Nephron (organoid): ENCODE results near the gene SCMH1.
"Not testable (repeated sequence)": the region's sequence is repeated elsewhere in the genome, so short reads cannot be mapped to it uniquely, and the experiment has no call there.

Experiments
- H3K27ac Mint-ChIP-seq, 3 experiments: 2 replicates each; pipeline ENCODE4 v1.8.0; 2020; ENCODE audit warnings: mixed read lengths in 3 of 3, mild to moderate bottlenecking in 2 of 3, moderate library complexity in 1 of 3
- H3K27me3 Mint-ChIP-seq: 2 replicates; pipeline ENCODE4 v1.8.0; 2021; ENCODE audit warnings: low read depth, mild to moderate bottlenecking, moderate library complexity, mixed read lengths
- H3K36me3 Mint-ChIP-seq: 2 replicates; pipeline ENCODE4 v1.8.0; 2020; ENCODE audit warnings: low read depth, mixed read lengths
- H3K4me1 Mint-ChIP-seq: 2 replicates; pipeline ENCODE4 v1.8.0; 2020; ENCODE audit warnings: mixed read lengths
- H3K4me3 Mint-ChIP-seq, 3 experiments: 2 replicates each; pipeline ENCODE4 v1.8.0; 2020; ENCODE audit warnings: mild to moderate bottlenecking in 3 of 3, mixed read lengths in 3 of 3, moderate library complexity in 2 of 3
- H3K9me3 Mint-ChIP-seq: 2 replicates; pipeline ENCODE4 v1.8.0; 2020; ENCODE audit warnings: mixed read lengths
- TF ChIP-seq, protein P1 (sequence below), 3 experiments: fragments of 200-600 bp; sonication (generic); IDR thresholded peaks; one replicate each; pipeline ENCODE4 v1.5.0; 2021; ENCODE audit warnings: antibody characterized with exemption in 3 of 3; ENCODE audit not compliant: unreplicated experiment in 3 of 3

Gene SCMH1

DNA sequence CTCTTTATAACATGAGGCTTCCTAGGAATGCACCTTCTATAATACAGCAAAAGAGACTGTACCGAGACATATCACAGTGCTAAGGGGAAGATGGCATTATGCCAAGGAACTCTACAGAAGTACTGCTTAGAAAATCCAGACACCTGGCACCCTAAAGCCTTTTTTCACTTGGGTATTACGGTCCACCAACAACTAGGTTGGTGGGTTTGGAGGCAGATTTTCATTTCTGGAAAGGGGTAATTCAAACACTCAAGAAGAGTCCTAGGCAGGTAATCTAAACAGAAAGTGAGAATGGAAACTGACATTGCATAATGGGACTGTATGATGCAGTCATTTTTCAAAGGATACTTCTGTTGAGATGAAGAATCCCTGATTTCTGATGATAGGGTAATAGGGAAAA is 19.6 kb downstream of the SCMH1 start:
- Mint-ChIP-seq H3K9me3 (peaks cover 4% of the 10 kb centered on the region), H3K36me3 (peaks cover 40% of the 10 kb centered on the region), H3K27ac (no peak overlapping the region), H3K27me3 (no peaks in the 10 kb centered on the region), H3K4me1 (peaks cover 10% of the 10 kb centered on the region), H3K4me3 (no peak overlapping the region)
- TF ChIP-seq, protein P1, sequence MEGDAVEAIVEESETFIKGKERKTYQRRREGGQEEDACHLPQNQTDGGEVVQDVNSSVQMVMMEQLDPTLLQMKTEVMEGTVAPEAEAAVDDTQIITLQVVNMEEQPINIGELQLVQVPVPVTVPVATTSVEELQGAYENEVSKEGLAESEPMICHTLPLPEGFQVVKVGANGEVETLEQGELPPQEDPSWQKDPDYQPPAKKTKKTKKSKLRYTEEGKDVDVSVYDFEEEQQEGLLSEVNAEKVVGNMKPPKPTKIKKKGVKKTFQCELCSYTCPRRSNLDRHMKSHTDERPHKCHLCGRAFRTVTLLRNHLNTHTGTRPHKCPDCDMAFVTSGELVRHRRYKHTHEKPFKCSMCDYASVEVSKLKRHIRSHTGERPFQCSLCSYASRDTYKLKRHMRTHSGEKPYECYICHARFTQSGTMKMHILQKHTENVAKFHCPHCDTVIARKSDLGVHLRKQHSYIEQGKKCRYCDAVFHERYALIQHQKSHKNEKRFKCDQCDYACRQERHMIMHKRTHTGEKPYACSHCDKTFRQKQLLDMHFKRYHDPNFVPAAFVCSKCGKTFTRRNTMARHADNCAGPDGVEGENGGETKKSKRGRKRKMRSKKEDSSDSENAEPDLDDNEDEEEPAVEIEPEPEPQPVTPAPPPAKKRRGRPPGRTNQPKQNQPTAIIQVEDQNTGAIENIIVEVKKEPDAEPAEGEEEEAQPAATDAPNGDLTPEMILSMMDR (IDR thresholded peaks at IDR 0.05; ENCODE audit: unreplicated experiment in 3 of 3), result no peak

GRCh38 chr1:41221995-41222394 is 20.1 kb downstream of the SCMH1 start:
- H3K4me1 Mint-ChIP-seq, result peaks cover 10% of the 10 kb centered on the region
- H3K27ac Mint-ChIP-seq, result no peak overlapping the region
- TF ChIP-seq, protein P1 (IDR thresholded peaks at IDR 0.05; ENCODE audit: unreplicated experiment in 3 of 3), result no peak
- no peak overlapping the region for H3K4me3 Mint-ChIP-seq
- peaks cover 41% of the 10 kb centered on the region for H3K36me3 Mint-ChIP-seq
- peaks cover 6% of the 10 kb centered on the region for H3K9me3 Mint-ChIP-seq
- no peaks in the 10 kb centered on the region for H3K27me3 Mint-ChIP-seq

DNA sequence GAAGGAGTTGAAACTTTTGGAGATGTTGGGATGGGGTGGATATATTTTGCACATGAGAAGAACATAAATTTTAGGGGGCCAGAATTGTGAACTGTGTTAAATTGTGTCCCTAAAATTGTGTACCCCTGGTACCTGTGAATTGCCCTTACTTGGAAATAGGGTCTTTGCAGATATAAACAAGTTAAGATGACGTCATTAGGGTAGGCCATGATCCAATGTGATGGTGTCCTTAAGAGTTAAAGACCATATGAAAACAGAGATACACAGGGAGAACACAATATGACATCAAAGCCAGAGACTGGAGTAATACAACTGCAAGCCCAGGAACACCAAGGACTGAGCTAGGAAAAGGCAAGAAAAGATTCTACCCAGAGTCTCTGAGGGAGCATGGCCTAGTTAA is 24.0 kb downstream of the SCMH1 start:
- H3K27me3 Mint-ChIP-seq, result no peaks in the 10 kb centered on the region
- no peak overlapping the region for H3K4me3 Mint-ChIP-seq
- TF ChIP-seq, protein P1 (IDR thresholded peaks at IDR 0.05; ENCODE audit: unreplicated experiment in 3 of 3), result no peak
- peaks cover 50% of the 10 kb centered on the region for H3K36me3 Mint-ChIP-seq
- no peak overlapping the region for H3K27ac Mint-ChIP-seq
- H3K4me1 Mint-ChIP-seq, result peaks cover 5% of the 10 kb centered on the region
- peaks cover 8% of the 10 kb centered on the region for H3K9me3 Mint-ChIP-seq

DNA sequence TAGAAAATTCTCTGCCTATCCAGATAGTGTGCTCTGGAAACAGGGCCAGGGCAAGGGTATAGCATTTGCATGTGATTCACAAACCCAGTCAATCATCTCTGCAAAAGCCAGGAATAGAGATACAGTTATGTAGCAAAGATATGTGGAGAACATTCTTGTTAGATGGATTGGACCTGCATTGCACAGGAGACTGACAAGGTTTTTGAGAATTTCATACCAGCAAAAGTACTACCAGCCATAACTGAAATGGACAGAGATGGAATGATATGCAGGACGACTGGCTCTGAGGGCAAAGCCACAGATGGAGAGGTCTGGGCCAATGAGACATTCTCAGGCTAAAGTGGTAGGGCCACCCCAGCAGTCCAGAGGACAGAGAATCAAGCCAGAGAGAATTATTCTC is 24.7 kb downstream of the SCMH1 start:
- Mint-ChIP-seq H3K36me3 (peaks cover 50% of the 10 kb centered on the region), H3K4me3 (no peak overlapping the region), H3K27ac (no peak overlapping the region), H3K4me1 (peaks cover 5% of the 10 kb centered on the region), H3K27me3 (no peaks in the 10 kb centered on the region), H3K9me3 (peaks cover 8% of the 10 kb centered on the region)
- TF ChIP-seq, protein P1 (IDR thresholded peaks at IDR 0.05; ENCODE audit: unreplicated experiment in 3 of 3), result no peak

DNA sequence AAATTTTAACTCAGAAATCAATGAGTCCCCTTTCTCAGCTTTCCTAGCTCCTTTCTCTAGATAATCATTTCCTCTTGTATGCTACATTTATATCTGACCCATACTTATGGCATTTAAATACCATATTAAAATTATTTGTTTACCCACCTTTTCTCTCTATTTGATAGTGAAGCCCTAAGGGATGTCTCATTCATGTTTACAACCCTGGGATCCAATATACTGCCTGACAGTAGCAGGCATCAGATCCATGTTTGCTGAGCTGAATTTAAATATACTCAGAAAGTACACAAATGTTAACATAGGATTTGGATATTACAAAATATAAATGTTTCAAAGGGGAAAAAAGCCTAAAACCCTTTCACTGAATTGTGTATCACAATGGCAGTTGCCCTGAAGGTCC is 26.5 kb downstream of the SCMH1 start:
- H3K27me3 Mint-ChIP-seq, result no peaks in the 10 kb centered on the region
- peaks cover 55% of the 10 kb centered on the region for H3K36me3 Mint-ChIP-seq
- H3K4me1 Mint-ChIP-seq, result no peaks in the 10 kb centered on the region
- H3K9me3 Mint-ChIP-seq, result peaks cover 14% of the 10 kb centered on the region
- TF ChIP-seq, protein P1 (IDR thresholded peaks at IDR 0.05; ENCODE audit: unreplicated experiment in 3 of 3), result no peak
- H3K4me3 Mint-ChIP-seq, result no peak overlapping the region
- no peak overlapping the region for H3K27ac Mint-ChIP-seq

- H3K36me3 Mint-ChIP-seq, result peaks cover 52% of the 10 kb centered on the region
- H3K4me3 Mint-ChIP-seq, result no peak overlapping the region
- no peaks in the 10 kb centered on the region for H3K4me1 Mint-ChIP-seq
- H3K27ac Mint-ChIP-seq, result no peak overlapping the region
- peaks cover 28% of the 10 kb centered on the region for H3K9me3 Mint-ChIP-seq
- H3K27me3 Mint-ChIP-seq, result no peaks in the 10 kb centered on the region
- TF ChIP-seq, protein P1 (IDR thresholded peaks at IDR 0.05; ENCODE audit: unreplicated experiment in 3 of 3), result no peak
Observed at GRCh38 chr1:41213341-41213740, 28.8 kb downstream of the SCMH1 start.

DNA sequence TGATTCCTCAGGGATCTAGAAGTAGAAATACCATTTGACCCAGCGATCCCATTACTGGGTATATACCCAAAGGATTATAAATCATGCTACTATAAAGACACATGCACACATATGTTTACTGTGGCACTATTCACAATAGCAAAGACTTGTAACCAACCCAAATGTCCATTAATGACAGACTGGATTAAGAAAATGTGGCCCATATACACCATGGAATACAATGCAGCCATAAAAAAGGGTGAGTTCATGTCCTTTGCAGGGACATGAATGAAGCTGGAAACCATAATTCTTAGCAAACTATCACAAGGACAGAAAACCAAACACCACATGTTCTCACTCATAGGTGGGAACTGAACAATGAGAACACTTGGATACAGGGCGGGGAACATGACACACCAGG is 30.5 kb downstream of the SCMH1 start:
- H3K4me1 Mint-ChIP-seq, H3K27me3 Mint-ChIP-seq, H3K27ac Mint-ChIP-seq, H3K4me3 Mint-ChIP-seq: not testable (repeated sequence)
- Mint-ChIP-seq H3K9me3 (peaks cover 32% of the 10 kb centered on the region), H3K36me3 (peaks cover 43% of the 10 kb centered on the region)

GRCh38 chr1:41207053-41207452 is 35.1 kb downstream of the SCMH1 start:
- H3K27me3 Mint-ChIP-seq, H3K27ac Mint-ChIP-seq, H3K4me1 Mint-ChIP-seq, H3K4me3 Mint-ChIP-seq: not testable (repeated sequence)
- H3K9me3 Mint-ChIP-seq, result peaks cover 55% of the 10 kb centered on the region
- peaks cover 74% of the 10 kb centered on the region for H3K36me3 Mint-ChIP-seq
